IMR-90 (cell line): ENCODE data around the gene MYH11. TPM values are rescaled to one million over a fixed set of nuclear protein-coding genes. Genes with fewer than 3 reads are reported as not detected.

Experiments
- ATAC-seq: fragments of 200-7000 bp; cut with Tn5 transposase; 2 replicates; pipeline ENCODE4 v1.9.1; 2020; ENCODE audit warnings: low read depth, mild to moderate bottlenecking, moderate library complexity
- BruUV-seq: library from RNA; stranded (reverse); fragments of 400-500 nt; replicated peaks from 2 replicates; lab custom pipeline; 2021; lab: Mats Ljungman, UMichigan
- CTCF ChIA-PET: fragments of 300-600 bp; formaldehyde crosslinking; extraction: SDS; loops from one replicate; lab custom pipeline; 2021; ENCODE audit warnings: antibody characterized with exemption; lab: Yijun Ruan, JAX
- POLR2A ChIA-PET: fragments of 300-600 bp; sonication (Branson Sonifier 250); formaldehyde crosslinking; loops from one replicate; lab custom pipeline; 2022; ENCODE audit warnings: antibody characterized with exemption; ENCODE audit not compliant: unreplicated experiment; lab: Charles Lee
- DNase-seq: peaks from one replicate; pipeline ENCODE4 v3.0.0; 2013
- H2AFZ ChIP-seq: replicated peaks from 2 replicates; pipeline ENCODE3; 2013; ENCODE audit warnings: low read length, mild to moderate bottlenecking; ENCODE audit not compliant: poor library complexity
- H2AK5ac ChIP-seq: 2 replicates; pipeline ENCODE4 v1.6.1; 2013; ENCODE audit warnings: low read depth, low read length, inconsistent platforms
- H2AK9ac ChIP-seq: replicated peaks from 2 replicates; pipeline ENCODE3; 2013; ENCODE audit warnings: mild to moderate bottlenecking, low read depth, low read length, moderate library complexity; ENCODE audit not compliant: poor library complexity
- H2BK120ac ChIP-seq: 2 replicates; pipeline ENCODE4 v1.6.1; 2013; ENCODE audit warnings: low read depth, low read length, inconsistent platforms
- H2BK15ac ChIP-seq: 3 replicates; pipeline ENCODE4 v1.6.1; 2013; ENCODE audit warnings: low read depth, low read length, inconsistent platforms
- H2BK20ac ChIP-seq: 2 replicates; pipeline ENCODE4 v1.6.1; 2013; ENCODE audit warnings: low read depth, mild to moderate bottlenecking, inconsistent platforms, low read length, moderate library complexity
- H2BK5ac ChIP-seq: 2 replicates; pipeline ENCODE4 v1.6.1; 2013; ENCODE audit warnings: mild to moderate bottlenecking, low read depth, low read length, inconsistent platforms; ENCODE audit not compliant: poor library complexity, severe bottlenecking
- H3K14ac ChIP-seq: replicated peaks from 2 replicates; pipeline ENCODE4 v1.6.1; 2013; ENCODE audit warnings: low read depth, low read length, inconsistent platforms
- H3K18ac ChIP-seq: 2 replicates; pipeline ENCODE4 v1.6.1; 2013; ENCODE audit warnings: low read depth, low read length, control low read depth
- H3K23ac ChIP-seq: 2 replicates; pipeline ENCODE4 v1.6.1; 2013; ENCODE audit warnings: low read depth, low read length, inconsistent platforms
- H3K27ac ChIP-seq: 2 replicates; pipeline ENCODE4 v1.5.1; 2013; ENCODE audit warnings: mild to moderate bottlenecking, control low read depth, low read length; ENCODE audit not compliant: insufficient read depth
- H3K27me3 ChIP-seq: 2 replicates; pipeline ENCODE4 v1.6.1; 2013; ENCODE audit warnings: low read length; ENCODE audit not compliant: control insufficient read depth, insufficient read depth
- H3K36me3 ChIP-seq: 2 replicates; pipeline ENCODE4 v1.6.1; 2013; ENCODE audit warnings: low read length, mixed read lengths; ENCODE audit not compliant: control insufficient read depth, insufficient read depth
- H3K4ac ChIP-seq: 2 replicates; pipeline ENCODE4 v1.6.1; 2013; ENCODE audit warnings: low read depth, low read length, inconsistent platforms
- H3K4me1 ChIP-seq: 2 replicates; pipeline ENCODE4 v1.6.1; 2013; ENCODE audit warnings: low read length, mixed read lengths; ENCODE audit not compliant: control insufficient read depth, insufficient read depth
- H3K4me2 ChIP-seq: 2 replicates; pipeline ENCODE4 v1.6.1; 2013; ENCODE audit warnings: low read depth, mild to moderate bottlenecking, control low read depth, low read length, moderate library complexity
- H3K4me3 ChIP-seq: 2 replicates; pipeline ENCODE4 v1.5.1; 2013; ENCODE audit warnings: low read depth, mild to moderate bottlenecking, control low read depth, low read length, moderate library complexity; ENCODE audit not compliant: insufficient read depth
- H3K56ac ChIP-seq: 2 replicates; pipeline ENCODE4 v1.6.1; 2013; ENCODE audit warnings: low read length, inconsistent platforms; ENCODE audit not compliant: insufficient read depth; ENCODE audit errors: extremely low read depth
- H3K79me1 ChIP-seq, 2 experiments: 2 replicates each; pipeline ENCODE4 v1.6.1; 2013; ENCODE audit warnings: low read length in 2 of 2, inconsistent platforms in 1 of 2, low read depth in 1 of 2
- H3K9ac ChIP-seq: 2 replicates; pipeline ENCODE4 v1.6.1; 2013; ENCODE audit warnings: low read depth, low read length, control low read depth
- H3K9me1 ChIP-seq: 2 replicates; pipeline ENCODE4 v1.6.1; 2013; ENCODE audit warnings: low read length, inconsistent platforms; ENCODE audit not compliant: insufficient read depth
- H3K9me3 ChIP-seq: 2 replicates; pipeline ENCODE4 v1.6.1; 2013; ENCODE audit warnings: low read length; ENCODE audit not compliant: control insufficient read depth, insufficient read depth
- H4K20me1 ChIP-seq: 2 replicates; pipeline ENCODE4 v1.6.1; 2013; ENCODE audit warnings: low read length, inconsistent platforms; ENCODE audit not compliant: insufficient read depth
- H4K5ac ChIP-seq: 2 replicates; pipeline ENCODE4 v1.6.1; 2013; ENCODE audit warnings: mild to moderate bottlenecking, low read depth, low read length, control low read depth
- H4K8ac ChIP-seq, 2 experiments: 2 replicates each; pipeline ENCODE4 v1.6.1; 2013; ENCODE audit warnings: low read depth in 2 of 2, low read length in 2 of 2, control low read depth in 1 of 2, inconsistent platforms in 1 of 2
- H4K91ac ChIP-seq: 2 replicates; pipeline ENCODE4 v1.6.1; 2013; ENCODE audit warnings: low read depth, low read length, inconsistent platforms; ENCODE audit not compliant: insufficient read depth
- BHLHE40 ChIP-seq: fragments of 150-350 bp; IDR thresholded peaks from 2 replicates; pipeline ENCODE4 v1.6.1; 2016; ENCODE audit warnings: mild to moderate bottlenecking, low read depth, low read length
- CEBPB ChIP-seq: IDR thresholded peaks from 2 replicates; pipeline ENCODE4 v1.6.1; 2012; ENCODE audit warnings: low read depth, low read length, improper control_type of control experiment
- CHD1 ChIP-seq: IDR thresholded peaks from 2 replicates; pipeline ENCODE4 v1.6.1; 2012; ENCODE audit warnings: low read depth, low read length, improper control_type of control experiment
- CTCF ChIP-seq: conservative IDR thresholded peaks from 2 replicates; pipeline ENCODE4 v1.5.1; 2012; ENCODE audit warnings: mild to moderate bottlenecking, low read depth, low read length, improper control_type of control experiment
- ELK1 ChIP-seq: fragments of 150-350 bp; IDR thresholded peaks from 2 replicates; pipeline ENCODE4 v1.6.1; 2016; ENCODE audit warnings: low read depth, mild to moderate bottlenecking, low read length, moderate library complexity, borderline replicate concordance
- FOS ChIP-seq: fragments of 150-350 bp; IDR thresholded peaks from 2 replicates; pipeline ENCODE4 v1.6.1; 2016; ENCODE audit warnings: low read depth, low read length
- MAFK ChIP-seq: IDR thresholded peaks from 2 replicates; pipeline ENCODE4 v1.6.1; 2012; ENCODE audit warnings: low read depth, low read length, improper control_type of control experiment
- MAZ ChIP-seq: IDR thresholded peaks from 2 replicates; pipeline ENCODE4 v1.6.1; 2012; ENCODE audit warnings: low read depth, mild to moderate bottlenecking, low read length, improper control_type of control experiment, moderate library complexity, borderline replicate concordance
- MXI1 ChIP-seq: IDR thresholded peaks from 2 replicates; pipeline ENCODE4 v1.6.1; 2012; ENCODE audit warnings: low read depth, mild to moderate bottlenecking, low read length, moderate library complexity, borderline replicate concordance
- NFE2L2 ChIP-seq: fragments of 150-350 bp; IDR thresholded peaks from 2 replicates; pipeline ENCODE4 v1.6.1; 2016; ENCODE audit warnings: low read depth, mild to moderate bottlenecking, low read length
- POLR2A ChIP-seq: IDR thresholded peaks from 2 replicates; pipeline ENCODE4 v1.6.1; 2012; ENCODE audit warnings: mild to moderate bottlenecking, low read depth, low read length
- RAD21 ChIP-seq: IDR thresholded peaks from 2 replicates; pipeline ENCODE4 v1.6.1; 2012; ENCODE audit warnings: low read length, improper control_type of control experiment
- RCOR1 ChIP-seq: IDR thresholded peaks from 2 replicates; pipeline ENCODE4 v1.6.1; 2012; ENCODE audit warnings: mild to moderate bottlenecking, low read length, improper control_type of control experiment; ENCODE audit not compliant: insufficient replicate concordance
- RFX5 ChIP-seq: IDR thresholded peaks from 2 replicates; pipeline ENCODE4 v1.8.0; 2012; ENCODE audit warnings: low read depth, mild to moderate bottlenecking, low read length, moderate library complexity
- SMC3 ChIP-seq: fragments of 150-350 bp; IDR thresholded peaks from 2 replicates; pipeline ENCODE4 v1.6.1; 2016; ENCODE audit warnings: low read depth, mild to moderate bottlenecking, antibody characterized with exemption, low read length, moderate library complexity
- USF2 ChIP-seq: fragments of 150-350 bp; IDR thresholded peaks from 2 replicates; pipeline ENCODE4 v1.6.1; 2017; ENCODE audit warnings: mild to moderate bottlenecking, antibody characterized with exemption, low read length, low read depth
- WGBS, 2 experiments: methylation state at CpG; one replicate each; pipeline versions ENCODE4 v1.1.5 to v1.1.7; 2013; ENCODE audit warnings: missing lambda C conversion rate in 2 of 2; ENCODE audit not compliant: insufficient read length in 1 of 2; ENCODE audit errors: extremely low coverage in 2 of 2; 5-methylcytosine and 5-hydroxymethylcytosine counted together
- dilution Hi-C: fragments of 300-500 bp; cut with HindIII; formaldehyde crosslinking; loops from one replicate; pipeline ENCODE4 v1.14.3; 2018; ENCODE audit warnings: low sequenced_read_pairs; ENCODE audit not compliant: unreplicated experiment
- in situ Hi-C: fragments of 300-500 bp; cut with MboI; formaldehyde crosslinking; loops from 3 replicates; pipeline ENCODE4 v1.14.3; 2019; ENCODE audit warnings: low sequenced_read_pairs, inconsistent platforms, mixed read lengths
- intact Hi-C: fragments of 100-400 bp; cut with micrococcal nuclease; formaldehyde crosslinking; loops from 2 replicates; pipeline ENCODE4 v1.10.0; 2022
- polyA plus RNA-seq, 3 experiments: library from polyadenylated mRNA; depleted of rRNA; stranded (reverse); fragments of >200 nt; gene quantifications; 2 replicates each; pipeline ENCODE4 v1.2.3, GENCODE V29; 2012; ENCODE audit warnings: low replicate concordance in 1 of 3
- total RNA-seq: library from RNA; depleted of rRNA; stranded (reverse); fragments of >200 nt; gene quantifications from 2 replicates; pipeline ENCODE4 v1.2.3, GENCODE V29; 2012

Gene MYH11
- total and polyA plus RNA-seq, 2 of the 4 experiments (the other 2 are of a cell fraction): under 0.01 to 0.12 TPM

- Histone ChIP-seq H2BK20ac (no peak overlapping the region), H2AFZ (no peak overlapping the region), H3K27me3 (peaks cover 30% of the 10 kb centered on the region), H3K79me1 (no peaks in the 10 kb centered on the region), H3K4me2 (no peak overlapping the region), H3K56ac (no peak overlapping the region), H4K5ac (no peak overlapping the region), H4K91ac (no peak overlapping the region), H2BK5ac (no peak overlapping the region), H2BK15ac (no peak overlapping the region), H3K9me3 (no peaks in the 10 kb centered on the region), H3K9ac (no peak overlapping the region), H4K8ac (no peak overlapping the region), H3K23ac (no peak overlapping the region), H3K27ac (no peak overlapping the region), H2AK9ac (no peak overlapping the region), H3K4me1 (peaks cover 8% of the 10 kb centered on the region), H3K4me3 (no peak overlapping the region), H3K18ac (no peak overlapping the region), H3K9me1 (no peaks in the 10 kb centered on the region; the same call in 1 of the 2 replicates), H3K14ac (no peak overlapping the region), H4K20me1 (no peaks in the 10 kb centered on the region), H3K36me3 (no peaks in the 10 kb centered on the region), H3K4ac (no peak overlapping the region), H2BK120ac (no peak overlapping the region), H2AK5ac (no peak overlapping the region)
- in situ Hi-C loops (no loop called here), dilution Hi-C loops (no loop called here), intact Hi-C loops (no loop called here)
- ChIA-PET CTCF (no interaction called here), POLR2A (no interaction called here)
- no CpG with 5 or more reads among the region's 2 CpGs for WGBS, 2 experiments
- no peak for DNase-seq
- no peak for ATAC-seq
- no TSS peak for BruUV-seq
- TF ChIP-seq POLR2A: no peak
- TF ChIP-seq RCOR1: no peak
- TF ChIP-seq CTCF: no peak
- no peak for TF ChIP-seq NFE2L2
- no peak for TF ChIP-seq FOS
- TF ChIP-seq MAFK: no peak
- no peak for TF ChIP-seq USF2
- no peak for TF ChIP-seq CHD1
- TF ChIP-seq SMC3: no peak
- no peak for TF ChIP-seq RAD21
- TF ChIP-seq RFX5: no peak
- no peak for TF ChIP-seq CEBPB
- no peak for TF ChIP-seq MAZ
- no peak for TF ChIP-seq MXI1
- TF ChIP-seq BHLHE40: no peak
- no peak for TF ChIP-seq ELK1
Measured at GRCh38 chr16:15856182-15856581, 646 bp downstream of the MYH11 start.
